ENCODE measurements around the gene PLCB3. TPM values are rescaled to one million over a fixed set of nuclear protein-coding genes. Genes with fewer than 3 reads are reported as not detected.

The PLCB3 gene
- total and polyA plus RNA-seq, 10 of the 15 experiments (the other 5 are each of a cell fraction or from before 2014, with no cell fraction given) = 0.03 to 10.3 (median 3.3) TPM

GRCh38 chr11:64224151-64224890 is 27.0 kb upstream of the PLCB3 start (continued):
- TF ChIP-seq LARP7 (IDR thresholded peaks at IDR 0.05) = no peak
- TF ChIP-seq MYC (IDR thresholded peaks at IDR 0.05; ENCODE audit: insufficient read depth, insufficient read length, insufficient replicate concordance, low read length, severe bottlenecking) = no peak
- TF ChIP-seq POLR2AphosphoS5 (IDR thresholded peaks at IDR 0.05; ENCODE audit: low read length) = peak; percentile 70; the same call in 1 of the 2 replicates
- TF ChIP-seq RUNX3 (IDR thresholded peaks at IDR 0.05; ENCODE audit: low read length) = no peak
- TF ChIP-seq MTA3 (IDR thresholded peaks at IDR 0.05; ENCODE audit: borderline replicate concordance, low read length) = peak; percentile 72; the same call in 1 of the 2 replicates
- TF ChIP-seq CREB1 (IDR thresholded peaks at IDR 0.05; ENCODE audit: low read depth) = no peak

- ATAC-seq (peak; percentile 1; the same call in 2 of the 3 replicates), FAIRE-seq (no peak), DNase-seq (ENCODE audit: low read depth, low spot score) (no peak)
- Histone ChIP-seq H3K36me3 (ENCODE audit: control insufficient read depth in 2 of 2, insufficient read depth in 2 of 2, low read length in 1 of 2) (peaks cover 14 to 17% of the 10 kb centered on the region in 2 experiments), H3K27me3 (replicated peaks in 1 of 2; ENCODE audit: control insufficient read depth in 2 of 2, insufficient read depth in 2 of 2, low read length in 1 of 2) (no peaks in the 10 kb centered on the region), H3K4me2 (ENCODE audit: control insufficient read depth, insufficient read depth) (peak overlapping the region; percentile 91), H3K79me2 (ENCODE audit: control insufficient read depth, insufficient read depth, low read length) (peaks cover 34% of the 10 kb centered on the region), H3K4me1 (ENCODE audit: control insufficient read depth, insufficient read depth, low read length) (peaks cover 18% of the 10 kb centered on the region), H3K9ac (ENCODE audit: control insufficient read depth, insufficient read depth, low read length) (peak overlapping the region; percentile 98), H3K27ac (ENCODE audit: control insufficient read depth, insufficient read depth) (peak overlapping the region; percentile 96), H4K20me1 (ENCODE audit: control insufficient read depth, insufficient read depth) (no peaks in the 10 kb centered on the region), H2AFZ (ENCODE audit: control insufficient read depth, low read depth, low read length) (no peak overlapping the region), H3K9me3 (replicated peaks; ENCODE audit: control insufficient read depth, insufficient read depth, low read length) (no peaks in the 10 kb centered on the region), H3K4me3 (peak overlapping the region; percentile 90)
- no TSS peak for BruUV-seq (replicated peaks)
- in situ Hi-C loops (cut with MboI) (loop anchor here (25.0 kb wide), 1 partner anchor 1637 kb away; the partner anchor contains the start of genes CFL1, EFEMP2 and MUS81), intact Hi-C loops (cut with micrococcal nuclease; ENCODE audit: unreplicated experiment) (no loop called here)
- SMC1A ChIA-PET (ENCODE audit: uncharacterized antibody, unreplicated experiment) = interaction anchor here (0.8 to 5.4 kb wide), 3 partner anchors 11 to 43 kb away, joined by 4 to 56 read pairs (median 5); partner anchors contain the start of gene FERMT3
- TF ChIP-seq CHD2 (IDR thresholded peaks at IDR 0.05; ENCODE audit: borderline replicate concordance, low read depth, low read length) (no peak), BCL11A (IDR thresholded peaks at IDR 0.05; ENCODE audit: low read depth, low read length) (no peak), MYC (IDR thresholded peaks at IDR 0.05; ENCODE audit: insufficient read depth, insufficient read length, insufficient replicate concordance, low read length, severe bottlenecking) (no peak), MTA3 (IDR thresholded peaks at IDR 0.05; ENCODE audit: borderline replicate concordance, low read length) (peak; percentile 3; the same call in 1 of the 2 replicates), EZH2 (IDR thresholded peaks at IDR 0.05; ENCODE audit: borderline replicate concordance, control insufficient read depth, low read depth, low read length) (no peak), SPI1 (IDR thresholded peaks at IDR 0.05; ENCODE audit: borderline replicate concordance, insufficient read depth, low read depth, low read length) (peak; percentile 33; the same call in 1 of the 2 replicates), POLR2A (IDR thresholded peaks at IDR 0.05; ENCODE audit: low read depth, low read length) (peak; percentile 22), BHLHE40 (IDR thresholded peaks at IDR 0.05; ENCODE audit: borderline replicate concordance in 1 of 2, low read depth in 2 of 2, low read length in 1 of 2) (no peak), BMI1 (IDR thresholded peaks at IDR 0.05; ENCODE audit: borderline replicate concordance) (no peak), SMARCA5 (IDR thresholded peaks at IDR 0.05) (no peak), ZNF687 (IDR thresholded peaks at IDR 0.05) (no peak), ZNF622 (IDR thresholded peaks at IDR 0.05) (no peak)
- CTCF ChIA-PET = interaction anchor here (0.6 to 5.0 kb wide), 4 partner anchors 18 to 106 kb away, joined by 4 to 59 read pairs (median 8); partner anchors contain the start of gene FERMT3
- RAD21 ChIA-PET (ENCODE audit: unreplicated experiment) = interaction anchor here (1.9 to 3.3 kb wide), 2 partner anchors 18 to 76 kb away, joined by 4 to 34 read pairs; partner anchors contain the start of gene FERMT3
- 48% methylated on average over 20 of the region's 22 CpGs for WGBS (ENCODE audit: insufficient coverage, insufficient replicate concordance, low lambda C conversion rate, missing lambda C conversion rate)
- POLR2A ChIA-PET = interaction anchor here (0.5 to 9.7 kb wide), 7 partner anchors 9 to 1368 kb away, joined by 3 to 85 read pairs (median 6); partner anchors contain the start of genes ESRRA, FERMT3, FKBP2 and PPP1R14B
These were observed 26.3 kb upstream of the PLCB3 start for GRCh38 chr11:64224891-64225607.
